WI38 (cell line): ENCODE results near the gene EEF1A1.
"Not testable (repeated sequence)": the region's sequence is repeated elsewhere in the genome, so short reads cannot be mapped to it uniquely, and the experiment has no call there.

Source experiments
- H3K4me3 ChIP-seq: 2 replicates; pipeline ENCODE4 v1.5.1; 2011; ENCODE audit warnings: low read depth, mild to moderate bottlenecking, control low read depth, low read length
- TF ChIP-seq, protein P1 (sequence below): IDR thresholded peaks from 2 replicates; pipeline ENCODE4 v1.5.1; 2012; ENCODE audit warnings: low read depth, mild to moderate bottlenecking, control low read depth, low read length

EEF1A1 gene

DNA sequence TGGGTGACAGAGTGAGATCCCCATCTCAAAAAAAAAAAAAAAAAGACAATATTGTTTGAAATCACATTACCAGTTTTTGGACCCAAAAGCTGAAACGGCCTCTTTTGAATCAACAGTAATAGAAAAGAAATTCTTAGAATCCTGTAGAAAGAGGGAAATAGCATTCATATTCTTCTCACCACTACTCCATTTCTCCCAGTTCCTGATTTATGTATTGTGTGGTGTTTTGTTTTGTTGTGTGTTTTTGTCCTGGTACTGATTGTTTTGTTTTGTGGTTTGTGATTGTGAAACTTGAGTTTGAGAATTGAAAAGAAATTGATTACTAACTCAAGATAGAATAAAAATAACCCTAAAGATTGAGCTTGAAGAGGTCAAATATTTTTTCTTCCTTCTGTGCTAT is 26.2 kb upstream of the EEF1A1 start:
- H3K4me3 ChIP-seq, result no peak overlapping the region
- TF ChIP-seq, protein P1, sequence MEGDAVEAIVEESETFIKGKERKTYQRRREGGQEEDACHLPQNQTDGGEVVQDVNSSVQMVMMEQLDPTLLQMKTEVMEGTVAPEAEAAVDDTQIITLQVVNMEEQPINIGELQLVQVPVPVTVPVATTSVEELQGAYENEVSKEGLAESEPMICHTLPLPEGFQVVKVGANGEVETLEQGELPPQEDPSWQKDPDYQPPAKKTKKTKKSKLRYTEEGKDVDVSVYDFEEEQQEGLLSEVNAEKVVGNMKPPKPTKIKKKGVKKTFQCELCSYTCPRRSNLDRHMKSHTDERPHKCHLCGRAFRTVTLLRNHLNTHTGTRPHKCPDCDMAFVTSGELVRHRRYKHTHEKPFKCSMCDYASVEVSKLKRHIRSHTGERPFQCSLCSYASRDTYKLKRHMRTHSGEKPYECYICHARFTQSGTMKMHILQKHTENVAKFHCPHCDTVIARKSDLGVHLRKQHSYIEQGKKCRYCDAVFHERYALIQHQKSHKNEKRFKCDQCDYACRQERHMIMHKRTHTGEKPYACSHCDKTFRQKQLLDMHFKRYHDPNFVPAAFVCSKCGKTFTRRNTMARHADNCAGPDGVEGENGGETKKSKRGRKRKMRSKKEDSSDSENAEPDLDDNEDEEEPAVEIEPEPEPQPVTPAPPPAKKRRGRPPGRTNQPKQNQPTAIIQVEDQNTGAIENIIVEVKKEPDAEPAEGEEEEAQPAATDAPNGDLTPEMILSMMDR, result no peak

DNA sequence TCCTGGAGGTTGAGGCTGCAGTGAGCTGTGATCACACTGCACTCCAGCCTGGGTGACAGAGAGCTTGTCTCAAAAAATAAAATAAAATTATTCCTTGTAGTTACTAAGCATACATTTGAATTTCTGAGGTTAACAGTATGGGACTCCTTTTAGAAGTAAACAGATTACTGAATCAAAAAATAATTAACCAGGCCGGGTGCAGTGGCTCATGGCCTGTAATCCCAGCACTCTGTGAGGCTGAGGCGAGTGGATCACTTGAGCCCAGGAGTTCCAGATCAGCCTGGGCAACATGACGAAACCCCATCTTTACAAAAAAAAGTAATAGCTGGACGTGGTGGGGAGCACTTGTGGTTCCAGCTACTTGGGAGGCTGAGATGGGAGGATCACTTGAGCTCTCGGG is 22.1 kb upstream of the EEF1A1 start:
- TF ChIP-seq, protein P1, result no peak
- H3K4me3 ChIP-seq, result no peak overlapping the region

DNA sequence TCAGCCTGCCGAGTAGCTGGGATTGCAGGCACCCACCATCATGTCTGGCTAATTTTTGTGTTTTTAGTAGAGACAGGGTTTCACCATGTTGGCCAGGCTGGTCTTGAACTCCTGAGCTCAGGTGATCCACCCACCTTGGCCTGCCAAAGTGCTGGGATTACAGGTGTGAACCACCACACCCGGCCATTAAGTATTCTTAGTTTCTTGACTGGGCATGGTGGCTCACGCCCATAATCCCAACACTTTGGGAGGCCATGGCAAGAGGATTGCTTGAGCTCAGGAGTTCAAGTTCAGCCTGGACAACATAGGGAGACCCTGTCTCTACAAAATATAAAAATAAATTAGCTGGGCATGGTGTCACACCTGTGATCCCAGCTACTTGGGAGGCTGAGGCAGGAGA is 21.6 kb upstream of the EEF1A1 start:
- H3K4me3 ChIP-seq, result not testable (repeated sequence)

DNA sequence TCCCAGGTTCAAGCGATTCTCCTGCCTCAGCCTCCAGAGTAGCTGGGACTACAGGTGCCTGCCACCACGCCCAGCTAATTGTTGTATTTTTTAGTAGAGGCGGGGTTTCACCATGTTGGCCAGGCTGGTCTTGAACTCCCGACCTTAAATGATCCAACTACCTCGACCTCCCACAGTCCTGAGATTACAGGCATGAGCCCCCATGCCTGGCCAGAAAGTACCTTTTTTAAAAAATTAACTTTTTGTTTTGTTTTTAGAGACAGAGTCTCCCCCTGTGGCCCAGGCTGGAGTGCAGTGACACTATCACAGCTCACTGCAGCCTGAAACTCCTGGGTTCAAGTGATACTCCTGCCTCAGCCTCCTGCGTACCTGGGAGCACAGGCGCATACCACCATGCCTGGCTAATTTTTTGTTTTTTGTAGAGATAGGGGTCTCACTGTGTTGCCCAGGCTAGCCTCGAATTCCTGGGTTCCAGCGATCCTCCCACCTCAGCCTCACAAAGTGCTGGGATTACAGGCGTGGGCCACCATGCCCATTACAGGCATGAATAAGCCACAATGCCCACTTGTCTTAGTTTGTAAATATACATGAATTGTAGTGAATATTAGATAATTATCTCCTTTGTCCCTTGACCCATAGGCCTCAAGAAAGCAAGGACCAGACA is 17.4 kb upstream of the EEF1A1 start:
- TF ChIP-seq, protein P1, result no peak
- H3K4me3 ChIP-seq, result no peak overlapping the region

DNA sequence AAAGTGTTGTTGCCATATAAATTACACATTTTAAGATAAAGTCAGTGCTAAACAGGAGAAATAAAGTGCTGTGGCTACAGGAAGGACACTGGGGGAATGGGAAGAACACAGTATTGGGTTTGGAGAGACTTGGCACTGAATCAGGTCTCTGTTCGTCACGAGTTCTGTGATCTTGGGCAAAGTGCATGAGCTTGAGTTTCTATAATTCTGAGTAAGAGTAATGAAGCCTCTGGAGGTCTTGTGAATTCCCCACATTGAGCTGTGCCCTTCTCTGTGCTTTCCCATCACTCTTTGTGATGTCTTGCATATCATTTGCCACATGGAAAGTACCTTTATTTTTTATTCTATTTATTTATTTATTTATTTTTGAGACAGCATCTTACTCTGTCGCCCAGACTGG is 16.8 kb upstream of the EEF1A1 start:
- no peak overlapping the region for H3K4me3 ChIP-seq
- TF ChIP-seq, protein P1, result no peak

DNA sequence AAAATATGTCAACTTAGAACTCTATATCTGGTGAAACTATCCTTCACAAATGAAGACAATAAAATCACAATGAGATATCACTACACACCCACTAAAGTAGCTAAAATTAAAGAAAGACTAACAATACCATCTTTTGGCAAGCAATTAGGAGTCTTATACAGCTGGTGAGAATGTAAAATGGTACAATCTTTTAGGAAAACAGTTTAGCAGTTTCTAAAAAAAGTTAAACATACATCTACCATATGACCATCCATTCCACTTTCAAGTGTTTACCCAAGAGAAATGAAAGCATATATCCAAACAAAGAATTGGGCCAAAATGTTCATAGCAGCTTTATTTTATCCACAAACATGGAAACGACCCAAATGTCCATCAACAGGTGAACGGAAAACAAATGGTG is 13.8 kb upstream of the EEF1A1 start:
- TF ChIP-seq, protein P1, result no peak

DNA sequence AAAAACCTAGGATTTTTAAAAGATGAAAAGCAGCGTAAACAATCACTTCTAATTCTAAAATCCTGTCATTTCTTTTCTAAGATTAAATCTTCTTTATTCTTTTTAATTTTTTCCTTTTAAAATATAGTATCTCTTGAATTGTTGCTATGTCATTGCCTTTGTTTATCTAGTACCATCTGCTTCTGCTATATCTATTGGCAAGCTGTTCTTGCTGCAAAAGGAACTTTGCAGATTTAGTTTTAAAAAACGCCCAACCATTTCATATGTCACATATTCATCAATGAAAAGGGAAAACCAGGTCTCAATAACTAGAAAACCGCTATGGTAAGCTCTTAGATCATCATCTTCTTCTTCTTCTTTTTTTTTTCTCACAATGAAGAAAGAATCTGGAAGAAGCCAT is 11.5 kb upstream of the EEF1A1 start:
- TF ChIP-seq, protein P1, result no peak
- H3K4me3 ChIP-seq, result no peak overlapping the region

More for the DNA sequence above, 13.8 kb upstream of the EEF1A1 start:
- no peak overlapping the region for H3K4me3 ChIP-seq

DNA sequence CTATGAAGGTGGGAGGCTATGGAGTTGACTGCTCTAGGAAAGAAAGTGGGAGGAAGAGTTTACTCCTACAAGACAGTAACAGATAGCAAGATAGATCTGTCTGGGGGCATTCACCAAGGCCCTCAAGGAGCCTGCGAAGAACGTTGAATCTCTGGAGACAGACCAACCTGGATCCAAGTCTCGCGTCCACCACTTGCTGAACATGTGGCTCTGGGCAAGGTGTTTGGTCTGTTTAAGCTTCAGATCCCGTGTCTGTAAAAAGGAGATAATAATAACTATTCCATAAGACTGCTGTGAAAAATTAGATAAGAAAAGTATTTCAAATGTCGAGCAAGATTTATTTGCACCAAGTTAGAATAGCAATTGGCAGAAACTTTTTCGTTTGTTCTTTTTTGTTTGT is 8.1 kb upstream of the EEF1A1 start:
- TF ChIP-seq, protein P1, result no peak
- H3K4me3 ChIP-seq, result no peak overlapping the region
